Measurements from ENCODE around the gene SORCS3.

GRCh38 chr10:105145711-105146110 is 504.6 kb downstream of the SORCS3 start:
- no peak for TF ChIP-seq POLR2A (IDR thresholded peaks at IDR 0.05)
- no peak for TF ChIP-seq CTCF (IDR thresholded peaks at IDR 0.05)

Data from lower leg skin (tissue), 3 donors.